Measurements from ENCODE around the gene APOL1.
"Not testable (repeated sequence)": the region's sequence is repeated elsewhere in the genome, so short reads cannot be mapped to it uniquely, and the experiment has no call there.

Gene APOL1

GRCh38 chr22:36206255-36206654 lies 46.7 kb upstream of the APOL1 start:
- H3K9me3 ChIP-seq (ENCODE audit: control insufficient read depth, low read length) = no peaks in the 10 kb centered on the region
- peaks cover 4% of the 10 kb centered on the region for H3K4me1 ChIP-seq
- H3K4me3 ChIP-seq (ENCODE audit: low read depth, low read length) = no peak overlapping the region
- H2AFZ ChIP-seq = no peak overlapping the region
- no peak overlapping the region for H3K4me2 ChIP-seq (ENCODE audit: low read length)
- H3K36me3 ChIP-seq (ENCODE audit: control insufficient read depth, insufficient read depth, low read length) = no peaks in the 10 kb centered on the region
- no peak overlapping the region for H3K9ac ChIP-seq
- H3K79me2 ChIP-seq = no peaks in the 10 kb centered on the region
- H3K27ac ChIP-seq = no peak overlapping the region
- no peaks in the 10 kb centered on the region for H3K27me3 ChIP-seq (ENCODE audit: control insufficient read depth, insufficient read depth, low read length)
- TF ChIP-seq CTCF (IDR thresholded peaks at IDR 0.05) = no peak

- Histone ChIP-seq H3K27me3 (ENCODE audit: control insufficient read depth, insufficient read depth, low read length) (no peaks in the 10 kb centered on the region), H3K4me2 (ENCODE audit: low read length) (no peak overlapping the region), H3K79me2 (no peaks in the 10 kb centered on the region), H3K9ac (no peak overlapping the region), H3K27ac (no peak overlapping the region), H3K9me3 (ENCODE audit: control insufficient read depth, low read length) (no peaks in the 10 kb centered on the region), H3K4me1 (no peaks in the 10 kb centered on the region), H3K4me3 (ENCODE audit: low read depth, low read length) (no peak overlapping the region), H2AFZ (no peak overlapping the region), H3K36me3 (ENCODE audit: control insufficient read depth, insufficient read depth, low read length) (no peaks in the 10 kb centered on the region)
- no peak for TF ChIP-seq CTCF (IDR thresholded peaks at IDR 0.05)
Measured at GRCh38 chr22:36208162-36208765, 44.7 kb upstream of the APOL1 start.

- TF ChIP-seq CTCF (IDR thresholded peaks at IDR 0.05) = no peak
- Histone ChIP-seq H3K4me2 (ENCODE audit: low read length) (no peak overlapping the region), H3K4me3 (ENCODE audit: low read depth, low read length) (no peak overlapping the region), H3K27ac (no peak overlapping the region), H2AFZ (no peak overlapping the region), H3K9ac (no peak overlapping the region), H3K36me3 (ENCODE audit: control insufficient read depth, insufficient read depth, low read length) (no peaks in the 10 kb centered on the region), H3K9me3 (ENCODE audit: control insufficient read depth, low read length) (no peaks in the 10 kb centered on the region), H3K27me3 (ENCODE audit: control insufficient read depth, insufficient read depth, low read length) (no peaks in the 10 kb centered on the region), H3K4me1 (no peaks in the 10 kb centered on the region), H3K79me2 (no peaks in the 10 kb centered on the region)
Measured at GRCh38 chr22:36208914-36209313, 44.0 kb upstream of the APOL1 start.

GRCh38 chr22:36209488-36209908 lies 43.4 kb upstream of the APOL1 start:
- H3K79me2 ChIP-seq; H3K4me3 ChIP-seq (ENCODE audit: low read depth, low read length); H2AFZ ChIP-seq; H3K4me1 ChIP-seq; H3K27ac ChIP-seq; H3K27me3 ChIP-seq (ENCODE audit: control insufficient read depth, insufficient read depth, low read length); H3K9me3 ChIP-seq (ENCODE audit: control insufficient read depth, low read length); H3K36me3 ChIP-seq (ENCODE audit: control insufficient read depth, insufficient read depth, low read length); H3K9ac ChIP-seq; H3K4me2 ChIP-seq (ENCODE audit: low read length): not testable (repeated sequence)

GRCh38 chr22:36210224-36210623 lies 42.7 kb upstream of the APOL1 start:
- Histone ChIP-seq H2AFZ (no peak overlapping the region), H3K9ac (no peak overlapping the region), H3K79me2 (no peaks in the 10 kb centered on the region), H3K27ac (no peak overlapping the region), H3K36me3 (ENCODE audit: control insufficient read depth, insufficient read depth, low read length) (no peaks in the 10 kb centered on the region), H3K4me1 (no peaks in the 10 kb centered on the region), H3K27me3 (ENCODE audit: control insufficient read depth, insufficient read depth, low read length) (no peaks in the 10 kb centered on the region), H3K9me3 (ENCODE audit: control insufficient read depth, low read length) (no peaks in the 10 kb centered on the region), H3K4me2 (ENCODE audit: low read length) (no peak overlapping the region), H3K4me3 (ENCODE audit: low read depth, low read length) (no peak overlapping the region)
- TF ChIP-seq CTCF (IDR thresholded peaks at IDR 0.05) = no peak

All from parathyroid adenoma (tissue), 2 donors.